ENCODE measurements around the gene CBX1. TPM values are rescaled to one million over a fixed set of nuclear protein-coding genes. Genes with fewer than 3 reads are reported as not detected.
A peak's percentile ranks its signal among the peaks of the same experiment; 100 is the strongest.

The CBX1 gene
- total RNA-seq, 1 donor from 2014 or later = 69.3 TPM

DNA sequence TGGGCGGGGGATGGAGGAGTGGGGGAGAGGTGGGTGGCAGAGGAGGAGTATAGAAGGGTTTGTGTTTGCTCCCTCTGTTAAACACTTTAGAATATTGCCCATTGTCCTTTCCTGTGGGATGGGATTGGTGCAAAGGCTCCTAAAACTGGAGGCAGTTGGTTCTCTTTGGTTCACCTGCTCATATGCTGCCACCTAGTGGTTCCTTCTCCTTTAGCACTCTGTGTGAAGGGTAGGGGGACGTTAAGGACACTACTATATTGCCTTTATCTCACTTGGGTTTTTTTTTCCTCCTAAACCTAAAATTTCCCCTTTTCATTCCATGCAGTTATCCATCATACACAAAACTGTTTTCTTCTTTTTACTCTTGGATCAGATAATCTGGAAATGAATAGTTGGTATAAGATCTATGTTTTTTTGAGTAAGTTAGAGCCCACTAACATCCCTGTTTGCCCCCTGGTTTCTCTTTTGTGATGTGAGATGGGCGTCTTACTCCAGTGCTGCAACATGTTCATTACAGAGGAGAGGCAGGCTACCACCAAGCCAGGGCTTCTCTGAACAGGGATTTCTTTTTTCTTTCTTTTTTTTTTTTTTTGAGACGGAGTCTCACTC is 30.0 kb upstream of the CBX1 start:
- DNase-seq (ENCODE audit: low read depth) = peak; percentile 27
- H3K27ac Mint-ChIP-seq (ENCODE audit: unreplicated experiment) = no peak overlapping the region
- H3K27me3 Mint-ChIP-seq (ENCODE audit: low read depth, unreplicated experiment) = no peaks in the 10 kb centered on the region
- TF ChIP-seq EZH2 (IDR thresholded peaks at IDR 0.05; ENCODE audit: insufficient read depth, low read length) = no peak
- TF ChIP-seq, protein P1, sequence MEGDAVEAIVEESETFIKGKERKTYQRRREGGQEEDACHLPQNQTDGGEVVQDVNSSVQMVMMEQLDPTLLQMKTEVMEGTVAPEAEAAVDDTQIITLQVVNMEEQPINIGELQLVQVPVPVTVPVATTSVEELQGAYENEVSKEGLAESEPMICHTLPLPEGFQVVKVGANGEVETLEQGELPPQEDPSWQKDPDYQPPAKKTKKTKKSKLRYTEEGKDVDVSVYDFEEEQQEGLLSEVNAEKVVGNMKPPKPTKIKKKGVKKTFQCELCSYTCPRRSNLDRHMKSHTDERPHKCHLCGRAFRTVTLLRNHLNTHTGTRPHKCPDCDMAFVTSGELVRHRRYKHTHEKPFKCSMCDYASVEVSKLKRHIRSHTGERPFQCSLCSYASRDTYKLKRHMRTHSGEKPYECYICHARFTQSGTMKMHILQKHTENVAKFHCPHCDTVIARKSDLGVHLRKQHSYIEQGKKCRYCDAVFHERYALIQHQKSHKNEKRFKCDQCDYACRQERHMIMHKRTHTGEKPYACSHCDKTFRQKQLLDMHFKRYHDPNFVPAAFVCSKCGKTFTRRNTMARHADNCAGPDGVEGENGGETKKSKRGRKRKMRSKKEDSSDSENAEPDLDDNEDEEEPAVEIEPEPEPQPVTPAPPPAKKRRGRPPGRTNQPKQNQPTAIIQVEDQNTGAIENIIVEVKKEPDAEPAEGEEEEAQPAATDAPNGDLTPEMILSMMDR (IDR thresholded peaks at IDR 0.05; ENCODE audit: insufficient read depth, low read depth, low read length) = peak; percentile 94
- H3K9me3 Mint-ChIP-seq (ENCODE audit: unreplicated experiment) = no peaks in the 10 kb centered on the region
- H3K36me3 Mint-ChIP-seq (ENCODE audit: low read depth, unreplicated experiment) = no peaks in the 10 kb centered on the region
- H4K20me1 ChIP-seq (ENCODE audit: insufficient read depth, low read length) = no peaks in the 10 kb centered on the region
- no peak overlapping the region for H3K4me3 Mint-ChIP-seq (ENCODE audit: unreplicated experiment)
- H3K27me3 ChIP-seq (ENCODE audit: insufficient read depth, low read length) = peaks cover 6% of the 10 kb centered on the region
- no peak overlapping the region for H3K9ac ChIP-seq (ENCODE audit: low read length)
- H3K4me1 Mint-ChIP-seq (ENCODE audit: low read depth, unreplicated experiment) = peaks cover 6% of the 10 kb centered on the region
- no peak overlapping the region for H2AFZ ChIP-seq (ENCODE audit: low read depth, low read length)
- H3K27ac ChIP-seq (ENCODE audit: low read depth, low read length) = no peak overlapping the region
- H3K36me3 ChIP-seq (ENCODE audit: insufficient read depth, low read length) = no peaks in the 10 kb centered on the region
- no peaks in the 10 kb centered on the region for H3K9me3 ChIP-seq (ENCODE audit: insufficient read depth, low read depth, low read length)
- no peak overlapping the region for H3K4me3 ChIP-seq (ENCODE audit: insufficient read depth, low read depth, low read length)
- peak; percentile 63 for FAIRE-seq
- peaks cover 7% of the 10 kb centered on the region for H3K4me1 ChIP-seq (ENCODE audit: insufficient read depth, low read length)
- no peak overlapping the region for H3K4me2 ChIP-seq (ENCODE audit: low read length)
- no peaks in the 10 kb centered on the region for H3K79me2 ChIP-seq (ENCODE audit: insufficient read depth, low read length)

DNA sequence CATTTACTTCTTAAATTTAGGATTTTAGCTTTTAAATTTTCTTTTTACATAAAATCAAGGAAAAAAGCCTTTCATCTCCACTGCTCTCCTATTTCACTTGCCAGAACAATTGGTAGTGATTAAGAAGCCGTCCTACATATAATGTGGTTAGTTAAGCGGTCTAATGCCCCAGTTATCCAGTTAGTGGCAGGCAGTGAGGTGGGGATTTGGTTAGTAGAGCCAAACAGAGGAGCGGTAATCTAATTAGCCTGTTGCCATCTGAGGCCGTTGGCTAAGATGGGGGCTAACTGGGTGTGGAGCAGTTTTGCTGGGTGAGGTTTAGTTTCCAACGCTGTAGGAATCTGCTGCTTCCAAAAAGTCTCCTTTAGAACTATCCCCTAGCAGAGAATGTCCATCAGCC is 28.7 kb upstream of the CBX1 start:
- peaks cover 6% of the 10 kb centered on the region for H3K36me3 ChIP-seq (ENCODE audit: insufficient read depth, low read length)
- no peak for FAIRE-seq
- H3K4me1 Mint-ChIP-seq (ENCODE audit: low read depth, unreplicated experiment) = peaks cover 6% of the 10 kb centered on the region
- no peak overlapping the region for H3K9ac ChIP-seq (ENCODE audit: low read length)
- no peak overlapping the region for H2AFZ ChIP-seq (ENCODE audit: low read depth, low read length)
- H3K4me2 ChIP-seq (ENCODE audit: low read length) = no peak overlapping the region
- H3K79me2 ChIP-seq (ENCODE audit: insufficient read depth, low read length) = no peaks in the 10 kb centered on the region
- no peaks in the 10 kb centered on the region for H3K36me3 Mint-ChIP-seq (ENCODE audit: low read depth, unreplicated experiment)
- H3K27me3 Mint-ChIP-seq (ENCODE audit: low read depth, unreplicated experiment) = no peaks in the 10 kb centered on the region
- H3K4me1 ChIP-seq (ENCODE audit: insufficient read depth, low read length) = peaks cover 7% of the 10 kb centered on the region
- no peak overlapping the region for H3K27ac Mint-ChIP-seq (ENCODE audit: unreplicated experiment)
- TF ChIP-seq, protein P1 (IDR thresholded peaks at IDR 0.05; ENCODE audit: insufficient read depth, low read depth, low read length) = no peak
- no peak for TF ChIP-seq EZH2 (IDR thresholded peaks at IDR 0.05; ENCODE audit: insufficient read depth, low read length)
- H3K27me3 ChIP-seq (ENCODE audit: insufficient read depth, low read length) = peaks cover 6% of the 10 kb centered on the region
- H3K4me3 Mint-ChIP-seq (ENCODE audit: unreplicated experiment) = no peak overlapping the region
- no peaks in the 10 kb centered on the region for H3K9me3 Mint-ChIP-seq (ENCODE audit: unreplicated experiment)
- no peak overlapping the region for H3K27ac ChIP-seq (ENCODE audit: low read depth, low read length)
- H3K9me3 ChIP-seq (ENCODE audit: insufficient read depth, low read depth, low read length) = no peaks in the 10 kb centered on the region
- H4K20me1 ChIP-seq (ENCODE audit: insufficient read depth, low read length) = no peaks in the 10 kb centered on the region
- H3K4me3 ChIP-seq (ENCODE audit: insufficient read depth, low read depth, low read length) = no peak overlapping the region
- no peak for DNase-seq (ENCODE audit: low read depth)

DNA sequence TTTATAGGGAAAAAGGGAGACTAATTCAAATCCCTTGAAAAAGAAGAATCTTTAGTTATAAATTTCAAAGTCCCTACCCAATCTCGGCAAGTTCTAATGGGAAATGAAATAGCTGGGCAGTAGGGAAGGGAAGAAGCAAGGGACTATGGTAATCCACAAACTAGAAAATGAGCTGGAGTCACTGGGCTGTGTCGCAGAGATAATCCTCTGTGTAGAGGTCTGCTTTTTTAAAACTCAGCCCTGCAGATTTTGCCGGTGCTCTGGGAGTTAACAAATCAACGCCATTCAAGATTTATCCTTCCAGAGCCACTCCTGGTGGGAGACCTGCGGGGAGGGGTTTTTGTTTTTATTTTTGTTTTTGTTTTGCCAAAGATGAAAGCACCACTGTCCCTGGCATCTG is 27.1 kb upstream of the CBX1 start:
- H3K27ac Mint-ChIP-seq (ENCODE audit: unreplicated experiment) = no peak overlapping the region
- Histone ChIP-seq H2AFZ (ENCODE audit: low read depth, low read length) (no peak overlapping the region), H3K27ac (ENCODE audit: low read depth, low read length) (no peak overlapping the region), H3K79me2 (ENCODE audit: insufficient read depth, low read length) (no peaks in the 10 kb centered on the region), H3K4me3 (ENCODE audit: insufficient read depth, low read depth, low read length) (no peak overlapping the region), H3K4me2 (ENCODE audit: low read length) (no peak overlapping the region), H4K20me1 (ENCODE audit: insufficient read depth, low read length) (no peaks in the 10 kb centered on the region), H3K36me3 (ENCODE audit: insufficient read depth, low read length) (peaks cover 6% of the 10 kb centered on the region), H3K9ac (ENCODE audit: low read length) (no peak overlapping the region), H3K4me1 (ENCODE audit: insufficient read depth, low read length) (peaks cover 7% of the 10 kb centered on the region), H3K27me3 (ENCODE audit: insufficient read depth, low read length) (peaks cover 2% of the 10 kb centered on the region), H3K9me3 (ENCODE audit: insufficient read depth, low read depth, low read length) (no peaks in the 10 kb centered on the region)
- H3K4me3 Mint-ChIP-seq (ENCODE audit: unreplicated experiment) = no peak overlapping the region
- no peaks in the 10 kb centered on the region for H3K27me3 Mint-ChIP-seq (ENCODE audit: low read depth, unreplicated experiment)
- no peak for TF ChIP-seq EZH2 (IDR thresholded peaks at IDR 0.05; ENCODE audit: insufficient read depth, low read length)
- TF ChIP-seq, protein P1 (IDR thresholded peaks at IDR 0.05; ENCODE audit: insufficient read depth, low read depth, low read length) = no peak
- FAIRE-seq (no peak), DNase-seq (ENCODE audit: low read depth) (no peak)
- H3K9me3 Mint-ChIP-seq (ENCODE audit: unreplicated experiment) = no peaks in the 10 kb centered on the region
- no peaks in the 10 kb centered on the region for H3K36me3 Mint-ChIP-seq (ENCODE audit: low read depth, unreplicated experiment)
- peaks cover 6% of the 10 kb centered on the region for H3K4me1 Mint-ChIP-seq (ENCODE audit: low read depth, unreplicated experiment)
